Endothelial cell of umbilical vein (primary cell): ENCODE data around the gene ELP4. TPM values are rescaled to one million over a fixed set of nuclear protein-coding genes. Genes with fewer than 3 reads are reported as not detected.

ENCODE experiments used
- BruUV-seq: library from RNA; stranded (reverse); fragments of 400-500 nt; replicated peaks from 2 replicates; lab custom pipeline; 2021; lab: Mats Ljungman, UMichigan
- CTCF ChIA-PET: fragments of 300-600, 350-600 bp; sonication (Branson Sonifier 250); formaldehyde crosslinking; loops from one replicate; lab custom pipeline; 2021; ENCODE audit warnings: antibody characterized with exemption, inconsistent platforms; lab: Charles Lee
- POLR2A ChIA-PET: fragments of 300-600, 350-600 bp; sonication (Branson Sonifier 250); formaldehyde crosslinking; loops from one replicate; lab custom pipeline; 2021; ENCODE audit warnings: antibody characterized with exemption, inconsistent platforms; lab: Charles Lee
- DNase-seq: peaks from one replicate; pipeline ENCODE4 v3.0.0-alpha.2; 2011; ENCODE audit warnings: low read depth, low spot score
- FAIRE-seq: peaks from 2 replicates; lab custom pipeline; 2011; peaks lifted over from hg19 to GRCh38; lab: Jason Lieb, UNC
- H2AFZ ChIP-seq: 2 replicates; pipeline ENCODE4 v1.6.0; 2012; ENCODE audit warnings: low read depth, low read length, control low read depth, inconsistent platforms
- H3K27ac ChIP-seq: 2 replicates; pipeline ENCODE4 v1.5.1; 2011; ENCODE audit warnings: low read depth, mild to moderate bottlenecking, control low read depth, low read length, moderate library complexity; ENCODE audit not compliant: insufficient read depth
- H3K27me3 ChIP-seq, 2 experiments: 2 replicates each; pipeline versions ENCODE4 v1.6.0 to v1.6.1; 2011; ENCODE audit warnings: low read length in 2 of 2, mixed read lengths in 1 of 2; ENCODE audit not compliant: control insufficient read depth in 2 of 2, insufficient read depth in 2 of 2
- H3K36me3 ChIP-seq, 2 experiments: 2 replicates in 1 of 2; 3 replicates in 1 of 2; pipeline ENCODE4 v1.5.1; 2011; ENCODE audit warnings: low read length in 2 of 2, mild to moderate bottlenecking in 1 of 2, moderate library complexity in 1 of 2; ENCODE audit not compliant: control insufficient read depth in 2 of 2, insufficient read depth in 2 of 2; ENCODE audit errors: extremely low read depth in 1 of 2
- H3K4me1 ChIP-seq: 3 replicates; pipeline ENCODE4 v1.5.1; 2011; ENCODE audit warnings: mild to moderate bottlenecking, low read length; ENCODE audit not compliant: control insufficient read depth, insufficient read depth; ENCODE audit errors: extremely low read depth
- H3K4me2 ChIP-seq: 2 replicates; pipeline ENCODE4 v1.6.1; 2011; ENCODE audit warnings: low read length, control low read depth, mixed read lengths; ENCODE audit not compliant: insufficient read depth
- H3K4me3 ChIP-seq, 3 experiments: fragments of 200-600 bp in 1 of 3; sonication (generic), shearing (Covaris generic) in 1 of 3; replicated peaks in 1 of 3; 2 replicates each; pipeline ENCODE4 v1.5.1; 2011 to 2016; ENCODE audit warnings: control low read depth in 3 of 3, low read length in 3 of 3, mild to moderate bottlenecking in 2 of 3, inconsistent platforms in 1 of 3, low read depth in 1 of 3, moderate library complexity in 1 of 3; ENCODE audit not compliant: insufficient read depth in 1 of 3
- H3K79me2 ChIP-seq: 2 replicates; pipeline ENCODE4 v1.6.0; 2012; ENCODE audit warnings: low read length, inconsistent platforms; ENCODE audit not compliant: control insufficient read depth, insufficient read depth
- H3K9ac ChIP-seq: replicated peaks from 2 replicates; pipeline ENCODE3; 2011; ENCODE audit warnings: low read length, control low read depth; ENCODE audit not compliant: insufficient read depth; ENCODE audit errors: extremely low read depth
- H3K9me1 ChIP-seq: replicated peaks from 3 replicates; pipeline ENCODE4 v1.6.0; 2011; ENCODE audit warnings: mild to moderate bottlenecking, low read length; ENCODE audit not compliant: control insufficient read depth, insufficient read depth; ENCODE audit errors: extremely low read depth
- H3K9me3 ChIP-seq: replicated peaks from 2 replicates; pipeline ENCODE4 v1.5.1; 2012; ENCODE audit warnings: low read length, inconsistent platforms; ENCODE audit not compliant: control insufficient read depth, insufficient read depth
- H4K20me1 ChIP-seq: replicated peaks from 2 replicates; pipeline ENCODE3; 2011; ENCODE audit warnings: mild to moderate bottlenecking, low read length; ENCODE audit not compliant: control insufficient read depth, insufficient read depth; ENCODE audit errors: extremely low read depth
- EZH2 ChIP-seq: IDR thresholded peaks from 2 replicates; pipeline ENCODE4 v1.6.1; 2012; ENCODE audit warnings: borderline replicate concordance, low read depth, mild to moderate bottlenecking, moderate library complexity, low read length, inconsistent platforms; ENCODE audit not compliant: severe bottlenecking
- FOS ChIP-seq: IDR thresholded peaks from 2 replicates; pipeline ENCODE4 v1.6.1; 2011; ENCODE audit warnings: mild to moderate bottlenecking, low read length, moderate library complexity, borderline replicate concordance; ENCODE audit not compliant: insufficient read depth
- GATA2 ChIP-seq: IDR thresholded peaks from 2 replicates; pipeline ENCODE4 v1.7.0; 2011; ENCODE audit warnings: low read depth, mild to moderate bottlenecking, moderate library complexity, mixed read lengths, low read length; ENCODE audit not compliant: insufficient read length, insufficient read depth
- JUN ChIP-seq: IDR thresholded peaks from 2 replicates; pipeline ENCODE4 v1.6.1; 2011; ENCODE audit warnings: borderline replicate concordance, low read depth; ENCODE audit not compliant: insufficient read length, insufficient read depth
- MYC ChIP-seq: IDR thresholded peaks from one replicate; pipeline ENCODE4 v1.6.1; 2011; ENCODE audit warnings: mild to moderate bottlenecking, low read depth, low read length
- dilution Hi-C: fragments of 300-500 bp; cut with MboI; formaldehyde crosslinking; loops from one replicate; pipeline ENCODE4 v1.15.0; 2019; ENCODE audit warnings: low sequenced_read_pairs; ENCODE audit not compliant: extremely low pct_ligation_motif_present
- intact Hi-C: fragments of 100-400 bp; cut with micrococcal nuclease; formaldehyde crosslinking; loops from one replicate; pipeline ENCODE4 v1.10.0; 2022
- polyA plus RNA-seq, 4 experiments: library from polyadenylated mRNA; depleted of rRNA in 3 of 4; stranded (reverse) in 3 of 4; unstranded in 1 of 4; fragments of >200 nt; gene quantifications; 2 replicates each; pipeline versions ENCODE4 v1.2.1 to v1.2.3, GENCODE V29; 2011 to 2012; ENCODE audit warnings: missing spikeins in 1 of 4
- total RNA-seq: library from RNA; stranded (reverse); gene quantifications from 2 replicates; pipeline ENCODE4 v1.2.3, GENCODE V29; 2021
- TF ChIP-seq, protein P1 (sequence below), 2 donors: IDR thresholded peaks; 1 replicate in 1 of 2; 2 replicates in 1 of 2; pipeline ENCODE4 v1.5.1; 2011; ENCODE audit warnings: low read length in 2 of 2, mild to moderate bottlenecking in 2 of 2, moderate library complexity in 2 of 2, control low read depth in 1 of 2, inconsistent platforms in 1 of 2, low read depth in 1 of 2; ENCODE audit not compliant: insufficient read depth in 1 of 2; ENCODE audit errors: extremely low read depth in 1 of 2

ELP4 gene
- total and polyA plus RNA-seq, 2 donors (not counting 3 experiments of a cell fraction or from before 2014, with no cell fraction given) = 11.6 to 16.3 TPM

DNA sequence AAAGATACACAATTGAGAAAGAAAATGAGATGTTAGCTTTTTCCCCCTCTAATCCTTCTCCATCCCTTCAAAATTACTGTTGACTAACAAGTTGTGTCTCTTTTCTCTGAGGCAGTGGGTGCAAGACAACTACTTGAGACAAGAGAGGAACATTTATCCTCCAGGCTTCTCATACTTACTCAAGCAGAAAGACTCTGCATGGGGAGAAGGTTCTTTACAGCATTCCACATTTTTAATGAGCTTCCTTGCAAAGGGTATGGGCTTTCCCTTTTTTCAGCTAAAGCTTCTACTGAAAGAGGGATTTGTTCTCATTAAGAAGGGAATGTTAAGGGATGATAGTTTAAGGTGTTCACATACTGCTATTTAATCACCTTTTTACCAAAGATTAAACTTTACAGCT, 253.7 kb downstream of the ELP4 start:
- BruUV-seq = no TSS peak
- Histone ChIP-seq H3K27ac (no peak overlapping the region), H4K20me1 (no peaks in the 10 kb centered on the region), H3K36me3 (no peaks in the 10 kb centered on the region), H3K9me3 (no peaks in the 10 kb centered on the region), H2AFZ (no peak overlapping the region), H3K27me3 (no peaks in the 10 kb centered on the region), H3K9me1 (no peaks in the 10 kb centered on the region), H3K9ac (no peak overlapping the region), H3K4me1 (no peaks in the 10 kb centered on the region), H3K79me2 (no peaks in the 10 kb centered on the region), H3K4me3 (no peak overlapping the region), H3K4me2 (no peak overlapping the region)
- DNase-seq (no peak), FAIRE-seq (no peak)
- intact Hi-C loops = no loop called here
- TF ChIP-seq GATA2 (no peak), MYC (no peak), EZH2 (no peak), JUN (no peak)
- ChIA-PET CTCF (interaction anchor here (1.1 to 3.1 kb wide), 4 partner anchors 12 to 122 kb away, joined by 3 to 10 read pairs (median 6); no protein-coding TSS in a partner anchor), POLR2A (no interaction called here)
- dilution Hi-C loops = no loop called here

DNA sequence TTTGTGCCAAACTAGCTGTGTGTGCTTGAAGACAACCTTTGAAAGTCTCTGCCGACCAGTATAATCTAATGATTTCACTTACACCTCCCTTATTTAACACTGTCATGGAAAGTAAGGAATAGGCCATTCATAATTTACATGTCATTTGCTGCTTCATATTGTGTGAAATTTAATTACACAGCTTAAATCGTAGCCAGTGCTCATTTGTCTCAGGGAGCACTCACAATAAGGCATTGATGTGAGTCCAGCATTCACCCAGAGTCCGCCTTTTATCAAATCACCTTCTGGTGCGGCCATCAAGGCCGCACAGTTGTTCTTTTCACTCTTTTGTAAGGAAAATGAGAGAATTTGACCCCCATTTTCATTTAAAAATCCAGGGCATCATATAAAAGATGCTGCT, 254.7 kb downstream of the ELP4 start:
- Histone ChIP-seq H4K20me1 (no peaks in the 10 kb centered on the region), H3K27ac (no peak overlapping the region), H3K36me3 (no peaks in the 10 kb centered on the region), H3K4me1 (no peaks in the 10 kb centered on the region), H3K9ac (no peak overlapping the region), H3K27me3 (no peaks in the 10 kb centered on the region), H3K4me3 (no peak overlapping the region), H2AFZ (no peak overlapping the region), H3K4me2 (no peak overlapping the region), H3K9me1 (no peaks in the 10 kb centered on the region), H3K79me2 (no peaks in the 10 kb centered on the region), H3K9me3 (no peaks in the 10 kb centered on the region)
- POLR2A ChIA-PET = no interaction called here
- intact Hi-C loops (no loop called here), dilution Hi-C loops (no loop called here)
- CTCF ChIA-PET = interaction anchor here (2.0 to 3.1 kb wide), 2 partner anchors 16 to 123 kb away, joined by 7 to 10 read pairs; no protein-coding TSS in a partner anchor
- no peak for TF ChIP-seq GATA2
- TF ChIP-seq JUN = no peak
- TF ChIP-seq, protein P1, sequence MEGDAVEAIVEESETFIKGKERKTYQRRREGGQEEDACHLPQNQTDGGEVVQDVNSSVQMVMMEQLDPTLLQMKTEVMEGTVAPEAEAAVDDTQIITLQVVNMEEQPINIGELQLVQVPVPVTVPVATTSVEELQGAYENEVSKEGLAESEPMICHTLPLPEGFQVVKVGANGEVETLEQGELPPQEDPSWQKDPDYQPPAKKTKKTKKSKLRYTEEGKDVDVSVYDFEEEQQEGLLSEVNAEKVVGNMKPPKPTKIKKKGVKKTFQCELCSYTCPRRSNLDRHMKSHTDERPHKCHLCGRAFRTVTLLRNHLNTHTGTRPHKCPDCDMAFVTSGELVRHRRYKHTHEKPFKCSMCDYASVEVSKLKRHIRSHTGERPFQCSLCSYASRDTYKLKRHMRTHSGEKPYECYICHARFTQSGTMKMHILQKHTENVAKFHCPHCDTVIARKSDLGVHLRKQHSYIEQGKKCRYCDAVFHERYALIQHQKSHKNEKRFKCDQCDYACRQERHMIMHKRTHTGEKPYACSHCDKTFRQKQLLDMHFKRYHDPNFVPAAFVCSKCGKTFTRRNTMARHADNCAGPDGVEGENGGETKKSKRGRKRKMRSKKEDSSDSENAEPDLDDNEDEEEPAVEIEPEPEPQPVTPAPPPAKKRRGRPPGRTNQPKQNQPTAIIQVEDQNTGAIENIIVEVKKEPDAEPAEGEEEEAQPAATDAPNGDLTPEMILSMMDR (IDR thresholded peaks at IDR 0.05; ENCODE audit: extremely low read depth in 1 of 2, insufficient read depth in 1 of 2, low read depth in 1 of 2, low read length in 2 of 2) = no peak
- no peak for TF ChIP-seq FOS
- FAIRE-seq (no peak), DNase-seq (no peak)
- BruUV-seq = no TSS peak
